HFF-Myc (cell line): ENCODE measurements around the gene ACSM4.
A peak's percentile ranks its signal among the peaks of the same experiment; 100 is the strongest.

ENCODE experiments used
- DNase-seq: peaks from one replicate; pipeline ENCODE4 v3.0.0-alpha.2; 2011; ENCODE audit warnings: low read depth; ENCODE audit errors: extremely low read depth
- H3K4me3 ChIP-seq: replicated peaks from 2 replicates; pipeline ENCODE4 v1.5.1; 2011; ENCODE audit warnings: low read depth, mild to moderate bottlenecking, control low read depth, low read length
- TF ChIP-seq, protein P1 (sequence below): IDR thresholded peaks from 2 replicates; pipeline ENCODE4 v1.5.1; 2012; ENCODE audit warnings: mild to moderate bottlenecking, low read depth, low read length, control low read depth; ENCODE audit errors: missing control alignments

Gene ACSM4

DNA sequence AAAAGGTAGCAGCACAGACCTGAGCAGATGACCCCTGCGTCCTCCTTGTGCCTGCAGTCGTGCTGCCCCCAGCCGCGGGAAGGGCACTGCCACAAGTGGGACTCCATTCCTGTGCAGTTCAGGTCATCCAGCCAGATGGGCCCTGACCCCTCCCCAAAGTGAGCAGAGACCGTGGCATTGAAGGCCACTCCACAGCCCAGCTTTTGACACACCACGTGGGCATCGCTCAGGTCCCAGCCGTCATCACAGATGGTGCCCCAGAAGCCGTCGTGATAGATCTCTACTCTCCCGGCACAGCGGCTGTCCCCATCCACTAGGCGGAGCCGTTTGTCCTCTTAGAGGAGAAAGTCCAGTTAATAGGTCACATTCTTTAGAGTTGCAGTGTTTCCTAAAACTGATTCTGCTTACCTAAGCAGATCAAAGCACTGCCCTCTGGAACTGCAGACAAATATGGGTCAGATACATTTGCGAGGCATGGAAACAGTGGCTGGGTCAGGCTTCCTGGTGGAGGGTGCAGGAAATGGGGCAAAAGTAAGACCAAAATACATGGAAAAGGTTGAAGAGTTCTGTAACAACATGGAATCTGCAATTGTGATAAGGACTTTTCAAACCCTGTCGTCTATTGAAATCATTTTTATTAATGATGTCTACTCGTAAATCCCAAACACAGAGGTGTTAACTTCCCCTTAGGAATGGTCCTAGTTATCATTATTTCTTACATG, 70.7 kb downstream of the ACSM4 start:
- TF ChIP-seq, protein P1, sequence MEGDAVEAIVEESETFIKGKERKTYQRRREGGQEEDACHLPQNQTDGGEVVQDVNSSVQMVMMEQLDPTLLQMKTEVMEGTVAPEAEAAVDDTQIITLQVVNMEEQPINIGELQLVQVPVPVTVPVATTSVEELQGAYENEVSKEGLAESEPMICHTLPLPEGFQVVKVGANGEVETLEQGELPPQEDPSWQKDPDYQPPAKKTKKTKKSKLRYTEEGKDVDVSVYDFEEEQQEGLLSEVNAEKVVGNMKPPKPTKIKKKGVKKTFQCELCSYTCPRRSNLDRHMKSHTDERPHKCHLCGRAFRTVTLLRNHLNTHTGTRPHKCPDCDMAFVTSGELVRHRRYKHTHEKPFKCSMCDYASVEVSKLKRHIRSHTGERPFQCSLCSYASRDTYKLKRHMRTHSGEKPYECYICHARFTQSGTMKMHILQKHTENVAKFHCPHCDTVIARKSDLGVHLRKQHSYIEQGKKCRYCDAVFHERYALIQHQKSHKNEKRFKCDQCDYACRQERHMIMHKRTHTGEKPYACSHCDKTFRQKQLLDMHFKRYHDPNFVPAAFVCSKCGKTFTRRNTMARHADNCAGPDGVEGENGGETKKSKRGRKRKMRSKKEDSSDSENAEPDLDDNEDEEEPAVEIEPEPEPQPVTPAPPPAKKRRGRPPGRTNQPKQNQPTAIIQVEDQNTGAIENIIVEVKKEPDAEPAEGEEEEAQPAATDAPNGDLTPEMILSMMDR, result peak; percentile 64
- no peak overlapping the region for H3K4me3 ChIP-seq
- DNase-seq, result no peak

DNA sequence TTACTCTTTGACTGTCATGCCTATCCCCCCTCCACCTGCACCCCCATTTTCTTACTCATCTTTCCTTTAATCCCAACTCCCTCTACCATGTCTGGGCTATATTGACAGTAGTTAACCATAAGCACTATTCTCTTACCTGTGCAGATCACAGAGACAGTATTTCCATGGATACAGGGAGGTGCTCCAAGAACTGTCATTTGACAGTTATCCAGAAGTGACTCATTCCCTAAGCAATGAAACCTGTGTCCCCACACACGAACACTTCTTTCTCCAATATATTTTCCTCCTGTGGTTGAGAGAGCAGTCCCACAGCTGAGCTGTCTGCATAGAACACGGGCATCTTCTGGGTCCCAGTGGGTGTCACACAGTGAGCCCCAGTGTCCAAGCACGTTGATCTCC, 71.3 kb downstream of the ACSM4 start:
- TF ChIP-seq, protein P1, result no peak
- DNase-seq, result no peak
- no peak overlapping the region for H3K4me3 ChIP-seq

DNA sequence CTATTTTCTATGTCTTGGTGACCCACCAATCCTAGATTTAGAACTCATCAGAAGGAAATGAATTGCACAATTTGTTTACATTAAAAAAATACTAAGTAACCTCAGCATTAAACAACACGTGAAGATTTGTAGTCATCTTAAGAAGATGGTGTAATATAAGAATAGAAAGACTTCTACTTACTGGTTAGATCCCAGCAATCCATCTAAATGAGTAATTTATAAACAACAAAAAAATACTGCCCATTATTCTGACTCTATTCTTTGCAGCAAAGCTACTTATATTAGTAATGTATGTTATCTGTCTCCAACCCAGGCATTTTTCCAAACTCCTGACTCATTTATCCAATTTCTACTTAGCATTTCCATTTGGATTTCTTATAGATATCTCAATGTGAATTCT, 72.3 kb downstream of the ACSM4 start:
- H3K4me3 ChIP-seq, result no peak overlapping the region
- TF ChIP-seq, protein P1, result no peak
- DNase-seq, result peak; percentile 10
